Activated CD4-positive, alpha-beta T cell treated with anti-CD3 and anti-CD28 coated beads, Interleukin-2, amount 50 U/mL, for 24 hours (primary cell): ENCODE measurements around the gene TNXB.
"Not testable (repeated sequence)": the region's sequence is repeated elsewhere in the genome, so short reads cannot be mapped to it uniquely, and the experiment has no call there.

Experiments used
- DNase-seq, 2 donors: peaks; one replicate each; pipeline ENCODE4 v3.0.0-alpha.2; 2020; ENCODE audit warnings: low read depth in 1 of 2, low spot score in 1 of 2

TNXB gene

GRCh38 chr6:32112431-32112980 is 3.4 kb upstream of the TNXB start:
- DNase-seq: no peak

DNA sequence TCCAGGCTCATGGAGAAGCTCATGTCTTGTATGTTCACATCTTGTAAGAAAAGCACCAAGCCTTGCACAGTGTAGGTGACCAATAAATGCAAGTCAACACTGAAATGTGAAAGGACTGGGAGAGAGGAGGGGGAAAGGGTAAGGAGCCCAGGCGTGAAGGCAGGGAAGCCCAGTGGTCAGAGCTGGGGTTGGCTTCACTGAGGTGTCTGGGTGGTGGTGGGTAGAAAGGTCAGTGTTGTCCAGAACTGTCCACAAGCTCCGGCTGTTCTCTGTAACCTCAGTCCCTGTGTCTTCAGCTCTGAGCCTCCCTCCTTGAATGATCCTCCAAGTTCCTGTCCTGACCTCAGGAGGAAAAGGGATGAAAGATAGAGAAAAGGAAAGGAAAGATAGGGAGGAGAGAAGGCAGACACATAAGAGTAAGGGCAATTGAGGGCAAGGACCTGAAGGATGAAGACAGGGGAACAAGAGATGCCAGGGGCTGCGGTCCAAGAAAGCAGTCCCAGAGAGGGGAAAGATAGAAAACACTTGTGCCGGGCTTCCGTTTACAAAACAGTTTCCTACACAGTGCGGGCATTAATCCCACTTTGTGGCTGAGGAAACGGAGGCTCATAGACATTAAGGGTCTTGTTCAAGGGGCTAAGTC is 2.4 kb upstream of the TNXB start:
- no peak for DNase-seq

GRCh38 chr6:32110632-32111031 is 1.5 kb upstream of the TNXB start:
- DNase-seq: no peak

GRCh38 chr6:32109765-32110160 is 625 bp upstream of the TNXB start:
- DNase-seq: no peak

- no peak for DNase-seq
Measured at GRCh38 chr6:32108727-32109113, 418 bp downstream of the TNXB start.

DNA sequence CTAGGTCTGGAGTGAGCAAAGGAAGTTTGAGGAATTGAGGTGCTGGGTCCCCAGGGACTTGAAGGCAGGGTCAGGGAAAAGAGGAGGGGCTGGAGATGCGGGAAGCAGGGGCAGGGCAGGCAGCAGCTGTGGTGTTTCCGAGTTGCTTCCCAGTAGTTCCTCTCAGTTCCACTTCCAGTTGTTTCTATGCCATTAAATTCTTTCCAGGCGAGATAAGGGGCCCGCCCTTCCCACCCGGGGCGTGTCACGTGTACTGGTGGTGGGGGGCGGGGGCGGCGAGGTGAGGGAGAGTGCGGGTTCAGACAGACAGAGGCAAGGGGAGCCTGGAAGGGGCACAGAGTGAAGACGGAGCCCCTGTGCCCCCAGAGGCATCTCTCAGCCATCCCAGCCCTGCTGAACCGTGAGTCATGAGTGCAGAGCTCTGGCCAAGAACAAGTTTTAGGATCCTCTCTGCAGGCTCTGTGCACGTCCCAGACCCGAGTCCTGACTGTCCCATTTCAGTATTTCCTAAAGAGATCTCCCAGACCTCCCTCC is 977 bp downstream of the TNXB start:
- no peak for DNase-seq

DNA sequence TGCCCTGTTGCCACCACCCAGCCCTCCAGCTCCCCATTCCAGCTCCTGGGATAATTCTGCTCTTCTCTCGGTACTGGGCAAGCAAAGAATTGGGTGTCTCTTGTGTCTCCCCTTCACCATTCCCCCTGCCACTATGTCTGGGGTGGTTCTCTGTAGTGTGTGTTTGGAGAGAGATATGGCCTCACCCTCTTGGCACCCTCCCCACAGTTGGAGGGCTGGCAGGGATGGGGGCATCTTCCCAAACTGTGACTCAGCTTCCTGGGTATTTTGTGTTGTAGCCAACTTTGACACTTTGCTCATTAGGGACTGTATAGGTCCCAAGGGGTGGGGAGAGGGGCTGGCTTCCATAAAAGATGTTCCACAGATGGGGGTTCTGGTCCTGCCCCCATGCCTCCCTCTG is 1.7 kb downstream of the TNXB start:
- no peak for DNase-seq

DNA sequence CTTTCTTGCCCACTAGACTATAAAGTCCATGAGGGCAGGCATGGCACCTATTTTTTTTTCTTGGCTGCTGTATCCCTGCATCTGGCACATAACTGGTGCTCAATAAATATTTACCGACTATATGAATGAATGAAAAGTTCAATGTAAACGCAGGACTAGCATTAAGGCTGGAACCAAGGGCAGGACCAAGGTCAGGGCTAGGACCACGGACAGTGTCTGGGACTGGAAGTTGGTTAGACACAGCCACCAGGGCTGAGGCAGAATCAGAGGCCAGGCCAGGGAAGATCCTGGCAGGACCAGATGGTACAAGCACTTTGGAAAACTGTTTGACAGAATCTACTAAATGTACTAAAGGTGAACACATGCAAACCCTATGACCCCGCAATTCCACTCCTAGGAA is 3.7 kb downstream of the TNXB start:
- no peak for DNase-seq

GRCh38 chr6:32102255-32102654 is 6.9 kb downstream of the TNXB start:
- DNase-seq: no peak

- DNase-seq: not testable (repeated sequence)
Measured at GRCh38 chr6:32100251-32100650, 8.9 kb downstream of the TNXB start.

DNA sequence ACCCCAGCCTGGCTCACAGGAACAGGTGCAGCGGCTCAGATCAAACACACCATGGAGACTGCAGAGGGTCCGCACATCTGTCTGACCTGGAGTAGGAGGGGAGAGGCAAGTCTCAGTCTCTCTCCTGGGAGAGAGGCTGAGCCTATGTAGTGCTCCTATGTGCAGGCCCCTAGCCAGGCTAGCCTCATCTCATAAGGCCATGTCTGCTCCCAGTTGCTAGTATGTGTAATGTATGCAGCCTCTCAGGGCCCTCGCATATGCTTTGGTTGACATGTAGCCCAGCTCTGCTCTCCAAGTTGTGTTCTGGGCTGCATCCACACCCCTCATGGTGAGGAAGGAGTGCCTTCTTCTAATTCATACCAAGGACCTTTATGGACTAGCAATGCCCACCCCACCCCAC is 11.8 kb downstream of the TNXB start:
- DNase-seq: no peak

DNA sequence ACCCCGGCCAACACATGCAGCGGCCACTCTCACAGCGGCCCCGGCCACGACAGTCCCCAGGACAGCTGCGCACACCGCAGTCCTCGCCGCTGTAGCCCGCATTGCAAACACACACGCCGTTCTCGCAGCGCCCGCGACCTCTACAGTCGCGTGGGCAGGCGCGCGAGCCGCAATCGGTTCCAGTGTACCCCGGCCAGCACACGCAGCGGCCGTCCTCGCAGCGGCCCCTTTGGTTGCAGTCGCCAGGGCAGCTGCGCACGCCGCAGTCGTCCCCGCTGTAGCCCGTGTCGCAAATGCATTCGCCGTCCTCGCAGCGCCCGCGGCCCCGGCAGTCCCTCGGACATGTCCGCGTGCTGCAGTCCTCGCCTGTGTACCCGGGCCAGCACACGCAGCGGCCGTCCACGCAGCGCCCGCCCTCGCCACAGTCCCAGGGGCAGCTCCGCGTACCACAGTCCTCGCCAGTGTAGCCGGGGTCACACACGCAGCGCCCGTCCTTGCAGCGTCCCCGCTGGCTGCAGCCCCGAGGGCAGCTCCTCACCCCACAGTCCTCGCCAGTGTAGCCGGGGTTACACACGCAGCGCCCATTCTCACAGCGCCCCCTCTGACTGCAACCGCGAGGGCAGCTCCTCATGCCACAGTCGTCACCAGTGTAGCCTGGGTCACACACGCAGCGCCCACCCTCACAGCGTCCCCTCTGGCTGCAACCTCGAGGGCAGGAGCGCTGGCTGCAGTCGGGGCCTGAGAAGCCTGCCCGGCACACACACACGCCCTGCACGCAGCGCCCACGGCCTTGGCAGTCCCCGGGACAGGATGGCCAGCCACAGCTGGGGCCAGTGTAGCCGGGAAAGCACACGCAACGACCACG is 12.5 kb downstream of the TNXB start:
- DNase-seq: no peak

GRCh38 chr6:32096087-32096393 is 13.1 kb downstream of the TNXB start:
- DNase-seq: no peak

GRCh38 chr6:32095338-32096086 is 13.6 kb downstream of the TNXB start:
- no peak for DNase-seq

DNA sequence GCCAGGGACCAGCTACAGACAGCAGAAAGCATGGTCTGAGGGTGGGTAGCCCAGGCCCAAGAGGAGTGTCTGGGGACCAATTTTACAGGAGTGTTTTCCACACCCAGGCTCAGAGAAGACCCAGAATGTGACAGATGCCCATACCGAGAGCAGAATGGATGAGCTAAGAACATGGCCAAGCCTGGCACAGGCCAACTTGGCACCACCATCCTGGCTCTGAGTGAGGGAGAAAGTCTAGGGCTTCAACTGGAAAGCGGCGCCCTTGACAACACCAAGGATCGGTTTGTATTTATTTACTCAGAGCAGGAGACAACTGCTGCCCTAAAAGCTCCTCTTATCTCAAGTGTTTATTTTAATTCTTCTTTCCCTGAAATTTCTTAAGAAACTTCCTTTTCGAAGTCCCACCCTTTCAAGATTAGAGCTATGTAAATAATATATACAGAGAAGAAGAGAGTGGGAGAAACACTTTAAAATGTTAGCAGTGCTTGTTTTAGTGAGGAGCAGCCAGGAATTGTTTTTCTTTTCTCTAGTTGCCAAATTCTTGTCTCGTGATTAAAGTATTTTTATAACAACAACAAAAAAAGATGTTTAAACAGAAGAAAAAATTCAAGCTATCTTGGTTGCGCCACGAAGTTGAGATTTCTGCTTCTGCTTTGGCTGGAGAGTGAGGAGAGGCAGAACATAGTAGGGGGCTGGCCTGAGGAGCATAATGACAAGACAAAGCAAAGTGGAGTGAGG is 16.2 kb downstream of the TNXB start:
- DNase-seq: no peak

- DNase-seq: no peak
Measured at GRCh38 chr6:32089082-32089828, 19.9 kb downstream of the TNXB start.

GRCh38 chr6:32088487-32089049 is 20.6 kb downstream of the TNXB start:
- DNase-seq: no peak

DNA sequence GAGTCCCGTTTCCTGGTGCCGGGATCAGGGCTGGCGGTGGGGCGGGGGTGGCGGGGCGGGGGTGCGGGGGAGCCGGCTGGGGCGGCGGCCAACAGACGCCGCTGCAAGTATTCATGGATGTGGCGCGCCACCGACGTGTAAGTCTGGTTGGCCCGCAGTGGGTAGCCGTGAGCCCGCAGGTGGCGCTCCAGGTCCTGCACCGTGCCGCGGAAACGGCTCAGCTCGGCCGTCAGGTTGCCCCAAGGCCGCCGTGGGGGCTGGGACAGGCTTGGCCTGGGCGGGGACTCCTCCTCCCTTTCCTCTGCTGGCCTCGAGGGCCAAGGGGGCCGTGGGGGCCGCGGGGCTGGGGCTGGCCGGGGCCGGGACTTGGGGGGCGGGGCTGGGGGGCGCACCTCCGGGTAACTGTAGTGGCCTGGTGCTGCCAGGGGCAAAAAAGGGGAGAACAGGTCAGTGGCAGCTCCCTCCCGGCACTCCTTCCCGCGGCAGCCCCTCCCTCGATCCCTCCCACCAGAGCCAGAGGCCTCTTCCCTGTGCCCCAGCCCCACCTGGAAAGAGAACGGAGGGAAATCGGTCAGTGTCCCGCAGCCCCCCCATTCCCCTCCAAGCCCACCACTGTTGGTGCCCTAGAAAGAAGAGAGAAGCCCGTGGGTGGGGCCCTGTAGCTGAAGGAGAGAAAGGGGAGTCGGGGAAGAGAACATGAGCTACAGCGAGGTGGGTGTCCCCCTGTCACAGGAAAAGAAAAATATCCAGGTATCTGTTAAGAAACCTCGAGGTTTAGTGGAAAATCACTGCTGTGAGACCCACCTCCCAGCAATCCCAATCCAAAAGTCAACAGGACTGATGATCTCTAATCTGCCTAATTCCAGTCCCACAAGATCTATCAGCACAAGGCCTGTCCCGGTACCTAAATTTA is 21.3 kb downstream of the TNXB start:
- DNase-seq: peak; percentile 26 to 55
